G401 (cell line): ENCODE measurements around the gene AURKAIP1. TPM values are rescaled to one million over a fixed set of nuclear protein-coding genes. Genes with fewer than 3 reads are reported as not detected.
"Not testable (repeated sequence)": the region's sequence is repeated elsewhere in the genome, so short reads cannot be mapped to it uniquely, and the experiment has no call there.

Experiments used
- DNase-seq: peaks from one replicate; pipeline ENCODE4 v3.0.0-alpha.2; 2015; ENCODE audit warnings: low spot score
- in situ Hi-C: cut with HindIII; loops from 2 replicates; pipeline ENCODE4 v1.10.0; 2016; ENCODE audit warnings: low sequenced_read_pairs, mixed read lengths
- total RNA-seq: library from RNA; depleted of rRNA; stranded (reverse); fragments of >200 nt; shearing (Covaris generic); gene quantifications from 2 replicates; pipeline ENCODE4 v1.2.3, GENCODE V29; 2014

The AURKAIP1 gene
- total RNA-seq, 1 experiment from 2014 or later = 210 TPM

- in situ Hi-C loops = loop anchor here (10.0 kb wide), 2 partner anchors 65 to 195 kb away; partner anchors contain the start of gene VWA1
Measured at GRCh38 chr1:1370094-1370493, 4.9 kb downstream of the AURKAIP1 start.

GRCh38 chr1:1367315-1367714, 7.7 kb downstream of the AURKAIP1 start:
- no peak for DNase-seq
- in situ Hi-C loops = no loop called here

More at GRCh38 chr1:1370094-1370493, 4.9 kb downstream of the AURKAIP1 start:
- not testable (repeated sequence) for DNase-seq

GRCh38 chr1:1366699-1367066, 8.3 kb downstream of the AURKAIP1 start:
- in situ Hi-C loops = no loop called here
- DNase-seq = no peak

DNA sequence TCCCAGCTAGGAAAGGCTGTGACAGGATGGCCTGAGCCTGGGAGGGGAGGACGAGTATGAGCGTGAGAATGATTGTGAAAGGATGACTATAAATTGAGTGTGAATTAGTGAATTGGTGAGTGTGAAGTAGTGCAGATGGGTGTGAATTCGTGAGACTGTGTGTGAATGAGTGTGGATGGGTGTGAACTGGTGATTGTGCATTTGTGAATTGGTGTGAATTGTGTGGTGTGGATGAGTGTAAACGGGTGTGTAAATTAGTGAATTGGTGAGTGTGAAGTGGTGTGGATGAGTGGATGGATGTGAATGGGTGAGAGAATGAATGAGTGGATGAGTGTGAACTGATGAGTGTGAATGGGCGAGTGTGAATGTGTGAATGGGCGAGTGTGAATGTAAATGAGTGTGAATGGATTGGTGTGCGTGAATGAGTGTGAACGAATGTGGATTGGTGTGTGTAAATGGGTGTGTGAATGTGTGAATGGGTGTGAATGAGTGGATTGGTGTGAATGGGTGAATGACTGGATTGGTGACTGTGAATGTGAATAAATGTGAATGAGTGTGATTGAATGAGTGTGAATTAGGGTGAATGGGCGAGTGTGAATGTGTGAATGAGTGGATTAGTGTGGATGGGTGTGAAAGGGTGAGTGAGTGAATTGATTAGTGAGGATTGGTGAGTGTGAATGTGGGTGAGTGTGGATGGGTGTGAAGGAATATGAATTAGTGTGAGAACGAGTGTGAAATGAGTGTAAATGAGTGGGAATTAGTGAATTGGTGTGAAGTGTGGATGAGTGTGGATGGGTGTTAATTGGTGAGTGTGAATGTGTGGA, 8.9 kb downstream of the AURKAIP1 start:
- in situ Hi-C loops = no loop called here

DNA sequence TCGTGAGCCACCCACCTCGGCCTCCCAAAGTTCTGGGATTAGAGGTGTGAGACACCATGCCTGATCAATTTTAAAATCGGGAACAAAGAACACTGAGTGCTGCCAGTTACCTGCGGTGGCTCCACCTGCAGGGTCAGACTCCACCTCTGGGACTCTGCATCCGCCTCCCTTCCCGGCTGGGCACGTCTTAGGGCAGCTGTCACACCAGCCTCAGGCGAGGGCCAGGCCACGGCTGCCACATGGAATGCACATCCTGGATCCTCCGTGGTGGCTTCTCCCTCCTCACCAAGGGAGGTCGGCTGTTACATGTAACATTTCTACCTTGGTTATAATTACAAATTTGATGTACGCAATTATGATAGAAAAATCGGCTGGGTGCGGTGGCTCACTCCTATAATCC, 10.7 kb downstream of the AURKAIP1 start:
- DNase-seq = no peak

More for the DNA sequence above, 8.9 kb downstream of the AURKAIP1 start:
- DNase-seq = no peak

DNA sequence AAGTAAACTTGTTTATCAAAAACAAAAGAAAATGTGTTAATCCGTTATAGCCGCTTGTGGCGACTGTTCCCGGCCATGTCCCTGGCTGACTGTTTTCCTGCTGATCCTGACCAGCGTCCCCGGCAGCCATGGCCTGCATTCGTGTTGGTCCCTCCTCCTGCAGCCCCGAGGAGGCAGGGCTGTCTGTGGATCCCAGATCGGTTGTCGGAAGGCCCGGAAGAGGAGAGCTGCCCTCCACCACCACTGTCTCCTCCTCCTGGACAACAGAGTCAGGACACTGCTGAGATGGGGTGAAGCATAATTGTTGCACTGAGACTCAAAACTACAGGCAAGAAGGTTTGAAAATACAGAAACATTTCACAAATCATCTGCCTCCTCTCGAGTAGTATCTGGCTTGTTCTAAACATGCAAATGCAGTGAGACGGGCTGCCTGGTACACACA, 13.0 kb downstream of the AURKAIP1 start:
- in situ Hi-C loops = no loop called here
- DNase-seq = no peak

More for the DNA sequence above, 10.7 kb downstream of the AURKAIP1 start:
- in situ Hi-C loops = no loop called here

DNA sequence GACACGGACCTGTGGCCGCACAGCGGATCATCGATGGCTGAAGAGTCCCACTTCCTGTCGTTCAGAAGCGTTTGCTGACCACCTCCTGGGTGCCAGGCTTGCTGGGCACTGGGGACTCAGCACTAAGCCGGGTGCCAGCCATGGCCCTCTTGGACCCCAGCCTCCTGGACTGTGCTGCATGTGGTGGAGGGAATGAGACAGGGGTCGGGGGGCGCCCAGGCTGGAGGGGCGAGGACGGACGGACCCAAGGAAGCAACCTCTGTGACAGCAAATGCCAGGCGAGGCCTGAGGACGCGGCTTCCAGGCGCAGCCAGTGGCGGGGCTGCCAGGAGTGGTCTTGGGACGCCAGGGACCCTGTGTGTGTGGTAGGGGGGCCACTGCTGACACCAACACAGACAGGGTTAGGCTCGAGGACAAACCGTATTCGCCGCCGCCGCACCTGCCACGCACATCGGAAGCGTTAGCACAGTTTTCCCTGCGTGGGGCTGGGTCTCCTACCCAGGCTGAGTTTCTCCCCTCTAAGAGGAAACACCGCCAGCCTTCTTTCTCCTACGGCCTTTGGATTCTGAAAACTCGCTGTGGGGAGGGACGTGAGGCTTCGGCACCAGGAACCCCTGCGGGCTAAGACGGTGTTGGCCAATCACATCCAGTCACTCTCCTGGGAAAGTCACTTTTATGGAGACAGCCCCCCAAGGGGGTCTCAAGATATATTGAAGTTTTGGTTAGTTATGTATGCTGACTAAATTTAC, 13.6 kb downstream of the AURKAIP1 start:
- in situ Hi-C loops = no loop called here
- no peak for DNase-seq

DNA sequence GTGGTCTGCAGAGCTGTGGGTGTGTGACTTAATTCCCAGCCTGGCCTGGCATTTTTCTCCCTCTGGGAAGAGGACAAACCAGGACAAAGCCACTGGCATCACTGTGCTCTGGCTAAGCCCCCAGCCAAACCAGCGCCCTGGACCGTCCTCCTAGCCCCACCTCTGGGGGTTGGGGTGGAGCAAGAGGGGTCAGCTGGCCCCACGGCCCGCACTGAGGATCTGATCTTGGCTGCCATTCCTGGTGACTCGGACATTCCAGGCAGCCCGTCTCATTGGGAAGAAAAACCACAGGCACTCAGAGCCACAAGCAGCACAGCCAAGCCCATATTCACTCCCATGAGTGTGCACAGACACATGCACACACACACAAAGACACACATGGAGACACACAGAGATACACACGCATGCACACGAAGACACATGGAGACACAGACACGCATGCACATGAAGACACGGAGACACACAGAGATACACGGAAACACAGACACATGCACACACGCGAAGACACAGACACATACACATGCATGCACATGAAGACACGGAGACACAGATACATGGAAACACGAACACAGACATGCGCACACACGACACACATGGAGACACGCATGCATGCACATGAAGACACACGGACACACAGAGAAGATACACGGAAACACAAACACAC, 14.4 kb downstream of the AURKAIP1 start:
- no peak for DNase-seq
- in situ Hi-C loops = no loop called here

- in situ Hi-C loops = no loop called here
- DNase-seq = no peak
Measured at GRCh38 chr1:1359664-1360468, 15.1 kb downstream of the AURKAIP1 start.

- no peak for DNase-seq
- in situ Hi-C loops = no loop called here
Measured at GRCh38 chr1:1359308-1359663, 15.7 kb downstream of the AURKAIP1 start.

DNA sequence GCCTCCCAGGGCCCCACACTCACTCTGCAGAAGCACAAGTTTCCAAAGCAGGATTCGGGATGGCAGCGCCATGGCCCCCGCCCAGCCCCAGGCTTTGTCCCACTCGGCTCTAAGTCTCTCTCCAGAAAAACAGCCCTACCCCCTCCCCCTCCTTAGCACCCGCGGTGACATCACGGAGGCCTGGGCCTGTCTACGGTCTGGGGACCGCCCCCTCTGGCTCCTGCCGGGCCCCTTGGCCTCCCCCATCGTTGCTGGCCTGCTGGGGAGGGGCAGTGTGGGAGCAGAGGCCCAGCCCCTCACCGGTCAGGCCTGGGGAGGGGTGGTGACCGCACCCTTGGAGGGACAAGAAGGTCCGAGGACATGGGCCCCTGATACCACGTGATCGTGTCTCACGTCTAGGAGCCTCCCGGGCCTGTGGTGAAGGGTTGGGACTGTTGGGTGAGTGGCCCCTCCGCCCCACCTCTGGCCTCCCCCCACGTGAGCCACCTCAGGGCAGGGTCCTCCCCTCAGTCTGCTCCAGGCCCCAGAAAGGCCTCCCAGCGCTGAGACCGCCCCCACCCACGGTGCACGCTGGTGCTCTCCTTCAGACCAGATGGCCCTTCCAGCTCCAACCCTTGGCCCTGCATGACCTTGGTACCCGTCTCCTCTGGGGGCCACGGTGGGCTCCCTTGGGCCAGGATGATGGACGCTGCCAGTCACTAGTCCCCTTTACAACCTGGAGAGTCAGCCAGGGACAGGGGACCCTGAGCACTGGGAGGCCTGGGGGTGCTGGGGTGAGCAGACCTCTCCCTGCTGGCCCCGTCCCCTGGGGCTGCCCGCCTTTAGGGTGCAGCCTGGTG, 16.4 kb downstream of the AURKAIP1 start, which contains the start of gene MXRA8:
Gene MXRA8, minus strand, starts transcription at position 123 of the 839 bp plus-strand sequence. Its CDS starts 51 bp downstream, at position 72.
- DNase-seq = no peak

DNA sequence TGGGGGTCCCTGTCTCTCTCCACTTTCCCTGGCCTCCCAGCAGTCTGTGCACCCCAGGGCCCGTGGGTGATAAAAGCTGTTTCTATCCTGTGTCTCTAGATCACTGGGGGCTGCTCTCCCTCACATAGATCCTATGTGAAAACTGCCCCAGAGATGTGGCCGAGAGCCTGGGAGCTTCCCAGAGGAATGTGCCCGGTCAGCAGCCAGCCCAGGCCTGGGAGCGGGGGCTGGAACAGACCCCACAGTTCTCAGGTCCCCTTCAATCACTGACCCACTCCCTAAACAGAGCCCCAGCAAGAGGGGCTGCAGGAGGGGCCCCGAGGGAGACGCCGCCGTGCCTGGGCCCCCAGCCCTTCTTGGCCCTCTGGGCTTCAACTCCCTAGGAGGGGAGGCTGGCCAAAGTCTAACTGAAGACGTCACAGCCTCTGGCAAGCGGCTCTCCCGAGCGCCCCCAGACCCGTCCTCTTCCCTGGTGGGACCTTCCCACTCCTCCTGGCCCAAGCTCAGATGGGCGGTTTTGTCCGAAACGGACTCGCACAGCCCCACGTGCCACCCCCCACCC, 17.1 kb downstream of the AURKAIP1 start:
- in situ Hi-C loops = no loop called here
- no peak for DNase-seq

More for the DNA sequence above, 16.4 kb downstream of the AURKAIP1 start, which contains the start of gene MXRA8:
- in situ Hi-C loops = no loop called here

GRCh38 chr1:1356796-1357401, 18.1 kb downstream of the AURKAIP1 start:
- in situ Hi-C loops = no loop called here
- no peak for DNase-seq

DNA sequence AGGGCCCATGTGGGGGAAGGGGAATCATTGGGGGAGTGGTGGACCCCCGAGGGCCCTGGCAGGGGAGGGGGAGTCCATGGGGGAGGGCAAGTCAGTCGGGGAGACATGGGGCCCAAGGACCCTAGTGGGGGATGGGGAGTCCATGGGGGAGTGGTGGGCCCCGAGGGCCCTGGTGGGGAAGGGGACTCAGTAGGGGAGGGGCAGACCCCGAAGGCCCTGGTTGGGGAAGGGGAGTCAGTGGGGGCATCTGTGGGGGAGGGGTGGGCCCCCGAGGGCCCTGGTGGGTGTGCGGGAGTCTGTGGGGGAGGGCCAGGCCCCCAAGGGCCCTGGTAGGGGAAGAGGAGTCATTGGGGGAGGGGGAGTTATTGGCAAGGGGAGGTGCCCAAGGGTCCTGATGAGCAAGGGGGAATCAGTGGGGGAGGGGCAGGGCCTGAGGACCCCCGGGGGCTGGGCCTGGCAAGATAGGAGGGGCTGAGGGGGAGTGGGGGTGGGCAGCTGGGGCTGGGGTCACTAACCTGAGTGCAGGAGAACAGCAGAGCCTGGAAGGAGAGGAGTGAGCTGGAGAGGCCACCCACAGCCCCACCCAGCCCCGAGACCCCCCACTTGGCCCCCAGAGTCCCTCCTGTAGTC, 18.7 kb downstream of the AURKAIP1 start:
- in situ Hi-C loops = no loop called here
- DNase-seq = no peak

DNA sequence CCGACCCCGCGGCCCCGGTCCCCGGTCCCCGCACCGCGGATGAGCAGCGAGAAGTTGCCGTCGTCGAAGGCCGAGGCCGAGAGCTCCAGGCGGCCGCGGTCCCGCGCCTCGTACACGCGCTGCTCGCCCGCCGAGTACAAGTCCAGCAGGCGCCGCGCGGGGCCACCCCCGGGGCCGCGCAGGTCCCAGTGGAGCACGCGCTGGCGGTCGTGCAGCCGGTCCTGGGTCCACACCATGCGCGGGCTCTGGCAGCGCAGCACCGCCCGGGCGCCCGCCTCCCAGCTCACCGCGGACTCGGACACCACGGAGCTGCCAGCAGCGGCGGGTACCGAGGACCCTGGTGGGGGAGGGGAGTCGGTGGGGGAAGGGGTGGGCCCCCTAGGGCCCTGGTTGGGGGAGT, 19.6 kb downstream of the AURKAIP1 start:
- DNase-seq = no peak
- in situ Hi-C loops = no loop called here

GRCh38 chr1:1354271-1355247, 20.4 kb downstream of the AURKAIP1 start:
- in situ Hi-C loops = no loop called here
- DNase-seq = no peak
